GM23338 (cell line): ENCODE results near the gene SLC6A1. TPM values are rescaled to one million over a fixed set of nuclear protein-coding genes. Genes with fewer than 3 reads are reported as not detected.

ENCODE experiments used
- ATAC-seq: fragments of 200-7000 bp; cut with Tn5 transposase; 3 replicates; pipeline ENCODE4 v1.9.1; 2020
- DNase-seq: peaks from one replicate; pipeline ENCODE4 v3.0.0-alpha.2; 2015; ENCODE audit warnings: low spot score
- H2AFZ ChIP-seq: fragments of 200-600 bp; sonication (generic); 2 replicates; pipeline ENCODE4 v1.8.0; 2016; ENCODE audit warnings: antibody characterized with exemption, mild to moderate bottlenecking, moderate library complexity
- H3F3A ChIP-seq: fragments of 200-600 bp; sonication (generic); replicated peaks from 2 replicates; pipeline ENCODE4 v1.8.0; 2017; ENCODE audit warnings: antibody characterized with exemption, mixed run types, low read depth
- H3K27ac ChIP-seq: fragments of 200-600 bp; sonication (generic); 2 replicates; pipeline ENCODE4 v1.6.1; 2016; ENCODE audit warnings: low read depth
- H3K27me3 ChIP-seq: fragments of 200-600 bp; sonication (generic); 2 replicates; pipeline ENCODE4 v1.8.0; 2016; ENCODE audit warnings: mild to moderate bottlenecking, mixed run types, moderate library complexity; ENCODE audit not compliant: insufficient read depth
- H3K36me3 ChIP-seq: fragments of 200-600 bp; sonication (generic); 2 replicates; pipeline ENCODE4 v1.8.0; 2016; ENCODE audit warnings: mild to moderate bottlenecking; ENCODE audit not compliant: insufficient read depth
- H3K4me1 ChIP-seq: fragments of 200-600 bp; sonication (generic); 2 replicates; pipeline ENCODE4 v1.8.0; 2016; ENCODE audit warnings: mild to moderate bottlenecking, moderate library complexity; ENCODE audit not compliant: insufficient read depth
- H3K4me2 ChIP-seq: fragments of 200-600 bp; sonication (generic); 2 replicates; pipeline ENCODE4 v1.7.1; 2017; ENCODE audit warnings: mixed run types
- H3K4me3 ChIP-seq: fragments of 200-600 bp; sonication (generic); 2 replicates; pipeline ENCODE4 v1.6.1; 2016; ENCODE audit warnings: mixed run types
- H3K79me2 ChIP-seq: fragments of 200-600 bp; sonication (generic); replicated peaks from 2 replicates; pipeline ENCODE4 v1.8.0; 2017; ENCODE audit warnings: mild to moderate bottlenecking; ENCODE audit not compliant: insufficient read depth
- H3K9me2 ChIP-seq: fragments of 200-600 bp; sonication (generic); 2 replicates; pipeline ENCODE4 v1.8.0; 2017; ENCODE audit not compliant: insufficient read depth
- H4K20me1 ChIP-seq: fragments of 200-600 bp; sonication (generic); replicated peaks from 2 replicates; pipeline ENCODE4 v1.8.0; 2017; ENCODE audit warnings: mild to moderate bottlenecking; ENCODE audit not compliant: insufficient read depth
- H3K27ac Mint-ChIP-seq: 2 replicates; pipeline ENCODE4 v1.8.0; 2020; ENCODE audit warnings: inconsistent platforms, mild to moderate bottlenecking, moderate library complexity, mixed read lengths
- H3K27me3 Mint-ChIP-seq: 3 replicates; pipeline ENCODE4 v1.8.0; 2022; ENCODE audit warnings: low read depth, mild to moderate bottlenecking, moderate library complexity, mixed read lengths, inconsistent platforms; ENCODE audit not compliant: insufficient read depth, poor library complexity
- H3K36me3 Mint-ChIP-seq: 3 replicates; pipeline ENCODE4 v1.8.0; 2021; ENCODE audit warnings: low read depth, mild to moderate bottlenecking, inconsistent platforms, moderate library complexity, mixed read lengths
- H3K4me1 Mint-ChIP-seq: 3 replicates; pipeline ENCODE4 v1.8.0; 2020; ENCODE audit warnings: mild to moderate bottlenecking, inconsistent platforms, mixed read lengths
- H3K4me3 Mint-ChIP-seq: 3 replicates; pipeline ENCODE4 v1.8.0; 2021; ENCODE audit warnings: moderate library complexity, mild to moderate bottlenecking, inconsistent platforms, mixed read lengths
- H3K9me3 Mint-ChIP-seq: 3 replicates; pipeline ENCODE4 v1.8.0; 2020; ENCODE audit warnings: moderate library complexity, mild to moderate bottlenecking, inconsistent platforms, mixed read lengths
- CREB1 ChIP-seq: fragments of 250-450 bp; sonication (Bioruptor Pico); IDR thresholded peaks from 2 replicates; pipeline ENCODE4 v1.5.0; 2020; ENCODE audit warnings: low read depth, mild to moderate bottlenecking, moderate library complexity
- EZH2 ChIP-seq: fragments of 200-600 bp; sonication (generic); IDR thresholded peaks from one replicate; pipeline ENCODE4 v1.8.0; 2017; ENCODE audit warnings: antibody characterized with exemption, mild to moderate bottlenecking, low read depth; ENCODE audit not compliant: unreplicated experiment
- EZH2phosphoT487 ChIP-seq: fragments of 200-600 bp; sonication (generic); IDR thresholded peaks from one replicate; pipeline ENCODE4 v1.8.1; 2018; ENCODE audit warnings: antibody characterized with exemption; ENCODE audit not compliant: unreplicated experiment
- JUNB ChIP-seq: IDR thresholded peaks from one replicate; pipeline ENCODE4 v1.6.1; 2016; ENCODE audit warnings: antibody characterized with exemption; ENCODE audit not compliant: unreplicated experiment
- NANOG ChIP-seq: IDR thresholded peaks from 2 replicates; pipeline ENCODE4 v1.6.1; 2016; ENCODE audit warnings: antibody characterized with exemption, borderline replicate concordance
- POLR2AphosphoS5 ChIP-seq: IDR thresholded peaks from 2 replicates; pipeline ENCODE4 v1.6.1; 2016; ENCODE audit warnings: antibody characterized with exemption, low read depth
- STAT1 ChIP-seq: IDR thresholded peaks from one replicate; pipeline ENCODE4 v1.6.1; 2016; ENCODE audit warnings: antibody characterized with exemption; ENCODE audit not compliant: unreplicated experiment
- ZNF114 ChIP-seq: fragments of 250-450 bp; sonication (Bioruptor Pico); IDR thresholded peaks from 2 replicates; pipeline ENCODE4 v1.5.0; 2020; ENCODE audit warnings: mild to moderate bottlenecking, moderate library complexity
- ZNF331 ChIP-seq: fragments of 250-450 bp; sonication (Bioruptor Pico); IDR thresholded peaks from 2 replicates; pipeline ENCODE4 v1.5.0; 2020; ENCODE audit warnings: low read depth, mild to moderate bottlenecking, moderate library complexity
- polyA plus RNA-seq: library from polyadenylated mRNA; unstranded; fragments of >200 nt; fragmentation: Nextera tagmentation; extraction: Ambion mirVana; gene quantifications from 2 replicates; pipeline ENCODE4 v1.2.1, GENCODE V29; 2016
- total RNA-seq: library from RNA; depleted of rRNA; stranded (reverse); fragments of >200 nt; shearing (Covaris generic); gene quantifications from 2 replicates; pipeline ENCODE4 v1.2.3, GENCODE V29; 2014
- TF ChIP-seq, protein P1 (sequence below): IDR thresholded peaks from one replicate; pipeline ENCODE4 v1.6.1; 2018; ENCODE audit warnings: antibody characterized with exemption; ENCODE audit not compliant: unreplicated experiment
- TF ChIP-seq, protein P2 (sequence below): IDR thresholded peaks from 2 replicates; pipeline ENCODE4 v1.6.1; 2016; ENCODE audit warnings: antibody characterized with exemption
- TF ChIP-seq, protein P3 (sequence below): fragments of 250-450 bp; sonication (Bioruptor Pico); IDR thresholded peaks from 2 replicates; pipeline ENCODE4 v1.5.0; 2020; ENCODE audit warnings: mild to moderate bottlenecking, moderate library complexity
- TF ChIP-seq, protein P4 (sequence below), 2 experiments: fragments of 200-600 bp in 1 of 2; sonication (generic) in 1 of 2; conservative IDR thresholded peaks; 2 replicates each; pipeline versions ENCODE4 v1.5.1 to v1.6.1; 2016 to 2017; ENCODE audit warnings: antibody characterized with exemption in 2 of 2, low read depth in 2 of 2, mild to moderate bottlenecking in 2 of 2, moderate library complexity in 1 of 2

The SLC6A1 gene
- total and polyA plus RNA-seq, 2 experiments from 2014 or later = 0.16 to 0.28 TPM

GRCh38 chr3:11074451-11074850, 81.9 kb downstream of the SLC6A1 start:
- Mint-ChIP-seq H3K9me3 (peaks cover 42% of the 10 kb centered on the region), H3K27ac (no peak overlapping the region), H3K36me3 (no peaks in the 10 kb centered on the region; the same call in 2 of the 3 replicates), H3K4me3 (no peak overlapping the region), H3K27me3 (peaks cover 2% of the 10 kb centered on the region), H3K4me1 (peaks cover 3% of the 10 kb centered on the region; the same call in 2 of the 3 replicates)
- H3K79me2 ChIP-seq = no peaks in the 10 kb centered on the region
- no peaks in the 10 kb centered on the region for H4K20me1 ChIP-seq
- H3K27ac ChIP-seq = no peak overlapping the region
- no peaks in the 10 kb centered on the region for H3K9me2 ChIP-seq
- no peaks in the 10 kb centered on the region for H3K27me3 ChIP-seq
- no peak overlapping the region for H3K4me3 ChIP-seq
- H3K4me2 ChIP-seq = no peak overlapping the region
- TF ChIP-seq CREB1 (no peak), EZH2 (no peak), POLR2AphosphoS5 (no peak), EZH2phosphoT487 (no peak), ZNF114 (CRISPR knock-in tag) (no peak), JUNB (no peak), STAT1 (no peak), ZNF331 (CRISPR knock-in tag) (no peak), NANOG (no peak)
- TF ChIP-seq, protein P1, sequence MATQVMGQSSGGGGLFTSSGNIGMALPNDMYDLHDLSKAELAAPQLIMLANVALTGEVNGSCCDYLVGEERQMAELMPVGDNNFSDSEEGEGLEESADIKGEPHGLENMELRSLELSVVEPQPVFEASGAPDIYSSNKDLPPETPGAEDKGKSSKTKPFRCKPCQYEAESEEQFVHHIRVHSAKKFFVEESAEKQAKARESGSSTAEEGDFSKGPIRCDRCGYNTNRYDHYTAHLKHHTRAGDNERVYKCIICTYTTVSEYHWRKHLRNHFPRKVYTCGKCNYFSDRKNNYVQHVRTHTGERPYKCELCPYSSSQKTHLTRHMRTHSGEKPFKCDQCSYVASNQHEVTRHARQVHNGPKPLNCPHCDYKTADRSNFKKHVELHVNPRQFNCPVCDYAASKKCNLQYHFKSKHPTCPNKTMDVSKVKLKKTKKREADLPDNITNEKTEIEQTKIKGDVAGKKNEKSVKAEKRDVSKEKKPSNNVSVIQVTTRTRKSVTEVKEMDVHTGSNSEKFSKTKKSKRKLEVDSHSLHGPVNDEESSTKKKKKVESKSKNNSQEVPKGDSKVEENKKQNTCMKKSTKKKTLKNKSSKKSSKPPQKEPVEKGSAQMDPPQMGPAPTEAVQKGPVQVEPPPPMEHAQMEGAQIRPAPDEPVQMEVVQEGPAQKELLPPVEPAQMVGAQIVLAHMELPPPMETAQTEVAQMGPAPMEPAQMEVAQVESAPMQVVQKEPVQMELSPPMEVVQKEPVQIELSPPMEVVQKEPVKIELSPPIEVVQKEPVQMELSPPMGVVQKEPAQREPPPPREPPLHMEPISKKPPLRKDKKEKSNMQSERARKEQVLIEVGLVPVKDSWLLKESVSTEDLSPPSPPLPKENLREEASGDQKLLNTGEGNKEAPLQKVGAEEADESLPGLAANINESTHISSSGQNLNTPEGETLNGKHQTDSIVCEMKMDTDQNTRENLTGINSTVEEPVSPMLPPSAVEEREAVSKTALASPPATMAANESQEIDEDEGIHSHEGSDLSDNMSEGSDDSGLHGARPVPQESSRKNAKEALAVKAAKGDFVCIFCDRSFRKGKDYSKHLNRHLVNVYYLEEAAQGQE = no peak
- TF ChIP-seq, protein P2, sequence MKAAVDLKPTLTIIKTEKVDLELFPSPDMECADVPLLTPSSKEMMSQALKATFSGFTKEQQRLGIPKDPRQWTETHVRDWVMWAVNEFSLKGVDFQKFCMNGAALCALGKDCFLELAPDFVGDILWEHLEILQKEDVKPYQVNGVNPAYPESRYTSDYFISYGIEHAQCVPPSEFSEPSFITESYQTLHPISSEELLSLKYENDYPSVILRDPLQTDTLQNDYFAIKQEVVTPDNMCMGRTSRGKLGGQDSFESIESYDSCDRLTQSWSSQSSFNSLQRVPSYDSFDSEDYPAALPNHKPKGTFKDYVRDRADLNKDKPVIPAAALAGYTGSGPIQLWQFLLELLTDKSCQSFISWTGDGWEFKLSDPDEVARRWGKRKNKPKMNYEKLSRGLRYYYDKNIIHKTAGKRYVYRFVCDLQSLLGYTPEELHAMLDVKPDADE = no peak
- TF ChIP-seq, protein P3, sequence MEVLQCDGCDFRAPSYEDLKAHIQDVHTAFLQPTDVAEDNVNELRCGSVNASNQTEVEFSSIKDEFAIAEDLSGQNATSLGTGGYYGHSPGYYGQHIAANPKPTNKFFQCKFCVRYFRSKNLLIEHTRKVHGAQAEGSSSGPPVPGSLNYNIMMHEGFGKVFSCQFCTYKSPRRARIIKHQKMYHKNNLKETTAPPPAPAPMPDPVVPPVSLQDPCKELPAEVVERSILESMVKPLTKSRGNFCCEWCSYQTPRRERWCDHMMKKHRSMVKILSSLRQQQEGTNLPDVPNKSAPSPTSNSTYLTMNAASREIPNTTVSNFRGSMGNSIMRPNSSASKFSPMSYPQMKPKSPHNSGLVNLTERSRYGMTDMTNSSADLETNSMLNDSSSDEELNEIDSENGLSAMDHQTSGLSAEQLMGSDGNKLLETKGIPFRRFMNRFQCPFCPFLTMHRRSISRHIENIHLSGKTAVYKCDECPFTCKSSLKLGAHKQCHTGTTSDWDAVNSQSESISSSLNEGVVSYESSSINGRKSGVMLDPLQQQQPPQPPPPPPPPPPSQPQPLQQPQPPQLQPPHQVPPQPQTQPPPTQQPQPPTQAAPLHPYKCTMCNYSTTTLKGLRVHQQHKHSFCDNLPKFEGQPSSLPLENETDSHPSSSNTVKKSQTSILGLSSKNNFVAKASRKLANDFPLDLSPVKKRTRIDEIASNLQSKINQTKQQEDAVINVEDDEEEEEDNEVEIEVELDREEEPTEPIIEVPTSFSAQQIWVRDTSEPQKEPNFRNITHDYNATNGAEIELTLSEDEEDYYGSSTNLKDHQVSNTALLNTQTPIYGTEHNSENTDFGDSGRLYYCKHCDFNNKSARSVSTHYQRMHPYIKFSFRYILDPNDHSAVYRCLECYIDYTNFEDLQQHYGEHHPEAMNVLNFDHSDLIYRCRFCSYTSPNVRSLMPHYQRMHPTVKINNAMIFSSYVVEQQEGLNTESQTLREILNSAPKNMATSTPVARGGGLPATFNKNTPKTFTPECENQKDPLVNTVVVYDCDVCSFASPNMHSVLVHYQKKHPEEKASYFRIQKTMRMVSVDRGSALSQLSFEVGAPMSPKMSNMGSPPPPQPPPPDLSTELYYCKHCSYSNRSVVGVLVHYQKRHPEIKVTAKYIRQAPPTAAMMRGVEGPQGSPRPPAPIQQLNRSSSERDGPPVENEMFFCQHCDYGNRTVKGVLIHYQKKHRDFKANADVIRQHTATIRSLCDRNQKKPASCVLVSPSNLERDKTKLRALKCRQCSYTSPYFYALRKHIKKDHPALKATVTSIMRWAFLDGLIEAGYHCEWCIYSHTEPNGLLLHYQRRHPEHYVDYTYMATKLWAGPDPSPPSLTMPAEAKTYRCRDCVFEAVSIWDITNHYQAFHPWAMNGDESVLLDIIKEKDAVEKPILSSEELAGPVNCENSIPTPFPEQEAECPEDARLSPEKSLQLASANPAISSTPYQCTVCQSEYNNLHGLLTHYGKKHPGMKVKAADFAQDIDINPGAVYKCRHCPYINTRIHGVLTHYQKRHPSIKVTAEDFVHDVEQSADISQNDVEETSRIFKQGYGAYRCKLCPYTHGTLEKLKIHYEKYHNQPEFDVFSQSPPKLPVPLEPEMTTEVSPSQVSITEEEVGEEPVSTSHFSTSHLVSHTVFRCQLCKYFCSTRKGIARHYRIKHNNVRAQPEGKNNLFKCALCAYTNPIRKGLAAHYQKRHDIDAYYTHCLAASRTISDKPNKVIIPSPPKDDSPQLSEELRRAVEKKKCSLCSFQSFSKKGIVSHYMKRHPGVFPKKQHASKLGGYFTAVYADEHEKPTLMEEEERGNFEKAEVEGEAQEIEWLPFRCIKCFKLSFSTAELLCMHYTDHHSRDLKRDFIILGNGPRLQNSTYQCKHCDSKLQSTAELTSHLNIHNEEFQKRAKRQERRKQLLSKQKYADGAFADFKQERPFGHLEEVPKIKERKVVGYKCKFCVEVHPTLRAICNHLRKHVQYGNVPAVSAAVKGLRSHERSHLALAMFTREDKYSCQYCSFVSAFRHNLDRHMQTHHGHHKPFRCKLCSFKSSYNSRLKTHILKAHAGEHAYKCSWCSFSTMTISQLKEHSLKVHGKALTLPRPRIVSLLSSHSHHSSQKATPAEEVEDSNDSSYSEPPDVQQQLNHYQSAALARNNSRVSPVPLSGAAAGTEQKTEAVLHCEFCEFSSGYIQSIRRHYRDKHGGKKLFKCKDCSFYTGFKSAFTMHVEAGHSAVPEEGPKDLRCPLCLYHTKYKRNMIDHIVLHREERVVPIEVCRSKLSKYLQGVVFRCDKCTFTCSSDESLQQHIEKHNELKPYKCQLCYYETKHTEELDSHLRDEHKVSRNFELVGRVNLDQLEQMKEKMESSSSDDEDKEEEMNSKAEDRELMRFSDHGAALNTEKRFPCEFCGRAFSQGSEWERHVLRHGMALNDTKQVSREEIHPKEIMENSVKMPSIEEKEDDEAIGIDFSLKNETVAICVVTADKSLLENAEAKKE = no peak
- TF ChIP-seq, protein P4, sequence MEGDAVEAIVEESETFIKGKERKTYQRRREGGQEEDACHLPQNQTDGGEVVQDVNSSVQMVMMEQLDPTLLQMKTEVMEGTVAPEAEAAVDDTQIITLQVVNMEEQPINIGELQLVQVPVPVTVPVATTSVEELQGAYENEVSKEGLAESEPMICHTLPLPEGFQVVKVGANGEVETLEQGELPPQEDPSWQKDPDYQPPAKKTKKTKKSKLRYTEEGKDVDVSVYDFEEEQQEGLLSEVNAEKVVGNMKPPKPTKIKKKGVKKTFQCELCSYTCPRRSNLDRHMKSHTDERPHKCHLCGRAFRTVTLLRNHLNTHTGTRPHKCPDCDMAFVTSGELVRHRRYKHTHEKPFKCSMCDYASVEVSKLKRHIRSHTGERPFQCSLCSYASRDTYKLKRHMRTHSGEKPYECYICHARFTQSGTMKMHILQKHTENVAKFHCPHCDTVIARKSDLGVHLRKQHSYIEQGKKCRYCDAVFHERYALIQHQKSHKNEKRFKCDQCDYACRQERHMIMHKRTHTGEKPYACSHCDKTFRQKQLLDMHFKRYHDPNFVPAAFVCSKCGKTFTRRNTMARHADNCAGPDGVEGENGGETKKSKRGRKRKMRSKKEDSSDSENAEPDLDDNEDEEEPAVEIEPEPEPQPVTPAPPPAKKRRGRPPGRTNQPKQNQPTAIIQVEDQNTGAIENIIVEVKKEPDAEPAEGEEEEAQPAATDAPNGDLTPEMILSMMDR (conservative IDR thresholded peaks at IDR 0.05; ENCODE audit: low read depth in 2 of 2) = no peak
- H3K36me3 ChIP-seq = no peaks in the 10 kb centered on the region
- DNase-seq = no peak
- H3F3A ChIP-seq = no peaks in the 10 kb centered on the region
- ATAC-seq = no peak
- no peaks in the 10 kb centered on the region for H3K4me1 ChIP-seq
- no peak overlapping the region for H2AFZ ChIP-seq
